Right atrium auricular region (tissue), 2 donors: ENCODE data around the gene ABR. TPM values are rescaled to one million over a fixed set of nuclear protein-coding genes. Genes with fewer than 3 reads are reported as not detected.

Source experiments
- DNase-seq: peaks from one replicate; pipeline ENCODE4 v3.0.0-alpha.2; 2019; ENCODE audit warnings: low spot score
- H3K27ac ChIP-seq, 2 donors: fragments of 200-600 bp; sonication (generic); 1 replicate in 1 of 2; 2 replicates in 1 of 2; pipeline ENCODE4 v1.5.1; 2016 to 2019
- H3K27me3 ChIP-seq, 2 donors: fragments of 200-600 bp; sonication (generic); one replicate each; pipeline versions ENCODE4 v1.5.1 to v1.6.0; 2017 to 2019
- H3K36me3 ChIP-seq: fragments of 200-600 bp; sonication (generic); one replicate; pipeline ENCODE4 v1.5.1; 2016
- H3K4me1 ChIP-seq, 2 donors: fragments of 200-600 bp; sonication (generic); one replicate each; pipeline versions ENCODE4 v1.5.1 to v1.6.0; 2017 to 2019
- H3K4me3 ChIP-seq, 2 donors: fragments of 200-600 bp; sonication (generic); 1 replicate in 1 of 2; 2 replicates in 1 of 2; pipeline ENCODE4 v1.5.1; 2017 to 2019; ENCODE audit warnings: mild to moderate bottlenecking in 1 of 2, moderate library complexity in 1 of 2
- H3K9me3 ChIP-seq, 2 donors: fragments of 200-600 bp; sonication (generic); one replicate each; pipeline ENCODE4 v1.5.1; 2019
- total RNA-seq, 2 donors: library from RNA; depleted of rRNA; stranded (reverse); fragments of >200 nt; gene quantifications; one replicate each; pipeline ENCODE4 v1.1.0, GENCODE V29; 2016
- TF ChIP-seq, protein P1 (sequence below), 2 donors: fragments of 200-600 bp; sonication (generic); IDR thresholded peaks; one replicate each; pipeline ENCODE4 v1.5.1; 2019; ENCODE audit warnings: antibody characterized with exemption in 2 of 2

ABR gene
- total RNA-seq, 2 donors from 2014 or later: 94.9 to 116 TPM

GRCh38 chr17:1029196-1029921, 150.4 kb downstream of the ABR start:
- Histone ChIP-seq H3K4me3 (peak overlapping the region in 1 of 2 donors; percentile 61), H3K36me3 (peaks cover 2% of the 10 kb centered on the region), H3K27me3 (no peaks in the 10 kb centered on the region), H3K9me3 (no peaks in the 10 kb centered on the region), H3K27ac (peak overlapping the region; percentile 83 to 89), H3K4me1 (peaks cover 2 to 76% of the 10 kb centered on the region in 2 donors)
- TF ChIP-seq, protein P1, sequence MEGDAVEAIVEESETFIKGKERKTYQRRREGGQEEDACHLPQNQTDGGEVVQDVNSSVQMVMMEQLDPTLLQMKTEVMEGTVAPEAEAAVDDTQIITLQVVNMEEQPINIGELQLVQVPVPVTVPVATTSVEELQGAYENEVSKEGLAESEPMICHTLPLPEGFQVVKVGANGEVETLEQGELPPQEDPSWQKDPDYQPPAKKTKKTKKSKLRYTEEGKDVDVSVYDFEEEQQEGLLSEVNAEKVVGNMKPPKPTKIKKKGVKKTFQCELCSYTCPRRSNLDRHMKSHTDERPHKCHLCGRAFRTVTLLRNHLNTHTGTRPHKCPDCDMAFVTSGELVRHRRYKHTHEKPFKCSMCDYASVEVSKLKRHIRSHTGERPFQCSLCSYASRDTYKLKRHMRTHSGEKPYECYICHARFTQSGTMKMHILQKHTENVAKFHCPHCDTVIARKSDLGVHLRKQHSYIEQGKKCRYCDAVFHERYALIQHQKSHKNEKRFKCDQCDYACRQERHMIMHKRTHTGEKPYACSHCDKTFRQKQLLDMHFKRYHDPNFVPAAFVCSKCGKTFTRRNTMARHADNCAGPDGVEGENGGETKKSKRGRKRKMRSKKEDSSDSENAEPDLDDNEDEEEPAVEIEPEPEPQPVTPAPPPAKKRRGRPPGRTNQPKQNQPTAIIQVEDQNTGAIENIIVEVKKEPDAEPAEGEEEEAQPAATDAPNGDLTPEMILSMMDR (IDR thresholded peaks at IDR 0.05): no peak
- DNase-seq: peak; percentile 87

GRCh38 chr17:1027044-1027443, 152.7 kb downstream of the ABR start:
- peak overlapping the region in 1 of 2 donors; percentile 62 for H3K27ac ChIP-seq
- DNase-seq: no peak

GRCh38 chr17:1026599-1026975, 153.2 kb downstream of the ABR start:
- DNase-seq: no peak
- Histone ChIP-seq H3K4me3 (no peak overlapping the region), H3K27ac (peak overlapping the region; percentile 23 to 62), H3K27me3 (no peaks in the 10 kb centered on the region), H3K4me1 (peaks cover 0 to 84% of the 10 kb centered on the region in 2 donors), H3K36me3 (no peaks in the 10 kb centered on the region), H3K9me3 (no peaks in the 10 kb centered on the region)
- TF ChIP-seq, protein P1 (IDR thresholded peaks at IDR 0.05): no peak

More at GRCh38 chr17:1027044-1027443, 152.7 kb downstream of the ABR start:
- TF ChIP-seq, protein P1 (IDR thresholded peaks at IDR 0.05): no peak
- Histone ChIP-seq H3K36me3 (no peaks in the 10 kb centered on the region), H3K4me3 (no peak overlapping the region), H3K4me1 (peaks cover 2 to 83% of the 10 kb centered on the region in 2 donors), H3K9me3 (no peaks in the 10 kb centered on the region), H3K27me3 (no peaks in the 10 kb centered on the region)

DNA sequence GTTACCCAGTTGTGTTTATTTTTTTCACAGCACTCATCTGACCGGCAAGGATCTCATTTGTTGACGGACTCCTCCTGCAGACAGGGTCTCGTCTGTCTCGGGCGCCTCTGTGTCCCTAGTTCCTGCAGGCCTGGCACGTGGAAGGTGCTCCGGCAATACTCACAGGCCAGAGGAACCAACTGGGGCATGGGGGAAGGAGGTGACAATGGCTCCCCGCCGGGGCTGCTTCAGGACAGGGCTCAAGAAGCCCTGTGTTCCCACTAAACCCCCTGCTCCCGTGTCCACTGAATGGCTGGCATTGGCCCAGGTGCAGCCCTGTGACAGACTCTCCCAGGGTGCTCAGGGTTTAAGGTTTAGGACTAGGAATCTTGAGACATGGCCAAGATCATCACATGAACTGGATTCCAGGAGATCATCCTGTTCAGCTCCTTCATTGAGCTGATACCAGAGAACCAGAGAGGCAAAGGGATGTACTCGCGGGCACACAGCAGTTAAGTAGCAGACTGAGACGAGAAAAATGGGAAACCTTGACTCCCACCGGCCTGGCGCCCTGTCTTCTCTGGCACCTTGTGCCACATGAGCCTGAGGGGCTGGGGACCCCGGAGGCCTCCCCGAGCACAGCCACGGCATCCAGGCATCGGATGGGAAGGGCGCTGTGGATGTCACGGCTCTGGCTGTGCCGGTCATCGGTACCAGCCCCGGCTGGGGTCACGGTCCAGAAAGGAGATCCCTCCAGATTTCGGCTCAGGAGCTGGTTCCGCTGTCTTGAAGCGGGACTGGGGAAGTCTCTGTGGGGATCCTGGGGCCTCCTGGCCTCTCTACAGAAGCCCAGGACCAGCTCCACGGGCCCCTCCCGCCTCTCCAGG, 153.8 kb downstream of the ABR start:
- Histone ChIP-seq H3K4me3 (no peak overlapping the region), H3K4me1 (peaks cover 0 to 84% of the 10 kb centered on the region in 2 donors), H3K27me3 (no peaks in the 10 kb centered on the region), H3K36me3 (no peaks in the 10 kb centered on the region), H3K9me3 (no peaks in the 10 kb centered on the region), H3K27ac (peak overlapping the region; percentile 23 to 62)
- TF ChIP-seq, protein P1 (IDR thresholded peaks at IDR 0.05): no peak
- DNase-seq: no peak

GRCh38 chr17:1024076-1024475, 155.7 kb downstream of the ABR start:
- no peaks in the 10 kb centered on the region for H3K36me3 ChIP-seq
- H3K27ac ChIP-seq: peak overlapping the region in 1 of 2 donors; percentile 91
- H3K4me3 ChIP-seq: no peak overlapping the region
- DNase-seq: no peak
- H3K9me3 ChIP-seq: no peaks in the 10 kb centered on the region
- peaks cover 0 to 83% of the 10 kb centered on the region in 2 donors for H3K4me1 ChIP-seq
- no peaks in the 10 kb centered on the region for H3K27me3 ChIP-seq
- TF ChIP-seq, protein P1 (IDR thresholded peaks at IDR 0.05): no peak
